Activated CD4-positive, CD25-positive, alpha-beta regulatory T cell (primary cell): ENCODE measurements around the gene NSF.
"Not testable (repeated sequence)": the region's sequence is repeated elsewhere in the genome, so short reads cannot be mapped to it uniquely, and the experiment has no call there.

ENCODE experiments used
- DNase-seq, 4 experiments: peaks; one replicate each; lab custom pipeline; 2025; lab: John Stamatoyannopoulos, UW

The NSF gene

DNA sequence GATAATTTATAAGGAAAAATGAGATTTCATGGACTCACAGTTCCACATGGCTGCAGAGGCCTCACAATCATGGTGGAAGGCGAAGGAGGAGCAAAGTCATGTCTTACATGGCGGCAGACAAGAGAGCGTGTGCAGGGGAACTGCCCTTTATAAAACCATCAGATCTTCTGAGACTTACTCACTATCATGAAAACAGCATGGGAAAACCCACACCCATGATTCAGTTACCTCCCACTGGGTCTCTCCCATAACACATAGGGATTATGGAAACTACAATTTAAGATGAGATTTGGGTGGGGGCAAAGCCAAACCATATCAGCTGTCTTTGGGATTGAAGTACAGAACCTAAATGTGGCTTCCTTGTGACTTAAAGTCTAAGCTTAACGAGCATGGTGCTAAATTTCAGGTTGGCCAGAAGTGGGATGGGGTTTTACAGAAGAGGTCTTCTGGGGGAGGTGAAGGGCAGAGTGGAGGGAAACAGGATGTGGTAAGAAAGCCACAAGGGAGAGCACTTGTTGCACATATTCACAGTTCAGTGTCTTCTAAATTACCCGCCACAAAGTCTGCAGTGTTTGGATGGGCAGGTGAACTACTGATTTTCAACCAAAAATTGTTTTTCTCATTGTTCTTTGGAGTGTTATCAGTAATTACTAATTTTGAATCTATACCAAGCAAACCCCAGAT lies 38.4 kb downstream of the NSF start:
- DNase-seq = not testable (repeated sequence)

DNA sequence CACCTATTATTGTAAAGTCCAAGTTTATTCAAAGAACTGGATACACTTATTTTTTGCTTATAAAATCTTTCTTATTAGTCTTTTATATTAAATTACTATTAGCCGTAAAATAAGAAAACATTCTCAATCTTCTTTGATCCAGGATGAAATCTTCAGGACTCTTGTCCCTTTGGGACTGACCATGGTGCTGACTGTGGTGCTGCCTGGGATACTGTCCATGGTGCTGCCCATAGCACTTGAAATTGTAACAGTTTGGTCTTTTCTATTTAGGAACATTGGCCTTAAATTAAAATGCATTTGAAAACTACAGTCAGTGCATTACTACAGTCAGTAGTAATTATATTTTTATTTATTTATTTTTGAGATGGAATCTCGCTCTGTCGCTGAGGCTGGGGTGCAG lies 41.7 kb downstream of the NSF start:
- not testable (repeated sequence) for DNase-seq

- not testable (repeated sequence) for DNase-seq
Observed at GRCh38 chr17:46634844-46635243, 44.4 kb downstream of the NSF start.

DNA sequence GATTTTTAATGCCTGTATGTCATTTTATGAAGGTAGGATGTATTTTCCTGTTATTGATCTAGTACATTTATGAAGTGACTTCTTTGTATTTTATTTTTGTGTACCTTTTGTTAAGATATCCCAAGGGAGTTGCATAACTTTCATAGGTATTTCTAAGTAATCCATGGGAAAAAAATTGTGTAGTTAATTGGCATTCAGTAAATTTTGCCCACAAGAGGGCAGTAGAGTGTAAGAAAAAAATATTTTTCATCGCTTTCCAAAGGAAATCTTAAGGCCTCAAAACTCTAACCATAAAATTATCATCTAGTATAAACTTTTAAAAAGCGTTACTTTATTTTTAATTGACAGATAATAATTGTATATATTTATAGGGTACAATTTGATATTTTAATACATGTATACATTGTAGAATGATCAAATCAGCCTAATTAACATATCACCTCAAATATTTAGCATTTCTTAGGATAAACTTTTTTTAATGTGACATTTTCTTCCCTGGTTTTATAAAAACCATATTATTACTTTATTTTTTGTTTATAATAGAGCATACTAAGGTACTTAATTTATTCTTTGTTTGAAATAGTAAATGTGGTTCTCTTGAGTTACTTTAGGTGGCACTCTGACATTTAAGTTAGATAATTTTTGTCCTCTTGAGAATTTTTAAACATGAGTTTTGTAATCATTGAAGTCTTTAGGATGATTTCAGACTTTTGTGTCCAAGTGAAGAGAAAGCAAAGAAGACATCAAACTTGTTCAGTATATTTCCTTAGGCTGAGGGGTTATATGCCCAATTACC lies 51.6 kb downstream of the NSF start:
- DNase-seq = not testable (repeated sequence)

DNA sequence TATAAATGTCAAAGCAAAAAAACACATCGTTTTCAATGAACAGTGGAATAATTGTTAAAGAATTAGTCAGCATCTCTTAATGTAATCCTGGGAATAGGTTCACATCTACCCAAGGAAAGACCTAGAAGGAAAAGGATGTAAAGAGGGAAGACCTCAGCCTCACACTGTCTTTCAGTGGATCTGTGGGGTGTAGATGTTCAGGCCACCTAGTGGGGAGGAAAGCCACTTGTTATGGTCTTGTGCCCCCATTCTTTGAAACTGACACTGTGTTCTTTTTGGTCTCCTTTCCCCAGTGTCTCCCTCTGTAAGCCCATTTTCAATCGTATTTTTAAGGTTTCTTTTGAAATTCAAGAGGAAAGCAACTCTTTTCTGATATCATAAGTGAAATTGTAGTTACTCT lies 56.8 kb downstream of the NSF start:
- DNase-seq = not testable (repeated sequence)

DNA sequence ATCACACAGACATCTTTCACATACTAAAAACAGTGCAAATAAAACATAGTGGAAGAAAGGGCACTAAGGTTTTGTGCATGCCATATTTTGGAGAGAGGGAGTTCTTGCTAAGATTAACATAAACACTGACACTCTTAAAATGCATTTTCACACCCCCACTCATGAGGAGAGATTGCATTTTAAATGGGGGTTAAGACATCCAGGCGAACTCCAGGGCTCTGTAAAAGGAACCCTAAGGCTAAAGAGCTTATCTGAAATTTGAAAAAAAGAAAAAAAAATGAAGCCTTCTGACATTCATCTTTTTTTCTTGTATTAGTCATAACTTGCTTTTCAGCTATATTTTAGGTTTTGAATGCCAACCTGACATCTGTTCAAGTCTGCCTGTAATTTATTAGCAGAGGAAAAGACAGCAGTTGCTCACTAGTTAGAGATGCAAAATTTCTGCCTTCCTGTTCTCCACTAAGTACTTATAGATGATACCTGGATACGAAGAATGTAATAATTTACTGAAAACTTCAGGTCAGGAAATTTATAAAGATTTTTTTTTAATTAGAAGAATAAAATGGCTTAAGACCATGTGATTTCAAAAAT lies 57.3 kb downstream of the NSF start:
- not testable (repeated sequence) for DNase-seq

GRCh38 chr17:46649246-46649645 lies 58.8 kb downstream of the NSF start:
- not testable (repeated sequence) for DNase-seq

DNA sequence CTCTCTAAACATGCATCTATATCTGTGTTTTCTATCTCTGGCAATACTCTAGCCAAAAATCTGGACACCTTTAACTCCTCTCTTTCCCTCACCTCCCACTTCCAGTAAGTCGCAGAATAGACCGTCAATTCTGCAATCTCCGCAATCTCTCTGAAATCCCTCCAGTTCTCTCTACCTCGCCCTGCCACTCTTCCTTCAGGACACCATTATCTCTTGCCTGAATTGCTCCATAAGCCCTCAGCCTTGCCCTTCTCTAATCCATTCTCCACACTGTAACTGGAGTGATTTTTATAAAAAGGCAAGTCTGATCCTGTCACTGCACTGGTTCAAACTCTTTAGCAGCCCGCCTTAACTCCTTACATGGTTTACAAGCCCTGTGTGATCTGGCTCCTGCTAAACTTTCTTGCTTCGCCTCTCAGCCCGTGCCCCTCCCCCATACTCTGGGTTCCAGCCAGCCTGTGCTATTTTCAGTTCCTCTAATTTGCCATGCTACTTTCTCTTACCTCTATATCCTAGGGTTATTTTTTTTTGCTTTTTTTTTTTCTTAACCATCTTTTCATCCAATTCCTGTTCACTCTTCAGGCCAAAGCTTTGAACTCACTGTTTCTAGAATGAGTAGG lies 61.7 kb downstream of the NSF start:
- not testable (repeated sequence) for DNase-seq

DNA sequence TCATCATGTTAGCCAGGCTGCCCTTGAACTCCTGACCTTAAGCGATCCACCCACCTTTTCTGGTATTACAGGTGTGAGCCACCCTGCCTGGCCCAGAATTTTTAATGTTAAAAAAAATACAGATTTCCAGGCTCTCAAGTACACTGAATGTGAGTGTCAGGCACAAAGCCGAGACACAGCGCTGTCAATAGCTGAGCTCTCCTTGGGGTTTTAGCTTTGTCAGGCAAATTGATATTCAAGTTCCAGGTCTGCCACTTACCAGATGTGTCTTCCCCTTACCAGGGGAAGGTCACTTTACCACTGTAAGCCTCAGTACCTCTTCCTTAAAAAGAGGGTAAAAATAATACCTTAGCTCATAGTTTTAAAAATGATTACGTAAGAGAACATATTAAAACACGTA lies 67.8 kb downstream of the NSF start:
- not testable (repeated sequence) for DNase-seq

DNA sequence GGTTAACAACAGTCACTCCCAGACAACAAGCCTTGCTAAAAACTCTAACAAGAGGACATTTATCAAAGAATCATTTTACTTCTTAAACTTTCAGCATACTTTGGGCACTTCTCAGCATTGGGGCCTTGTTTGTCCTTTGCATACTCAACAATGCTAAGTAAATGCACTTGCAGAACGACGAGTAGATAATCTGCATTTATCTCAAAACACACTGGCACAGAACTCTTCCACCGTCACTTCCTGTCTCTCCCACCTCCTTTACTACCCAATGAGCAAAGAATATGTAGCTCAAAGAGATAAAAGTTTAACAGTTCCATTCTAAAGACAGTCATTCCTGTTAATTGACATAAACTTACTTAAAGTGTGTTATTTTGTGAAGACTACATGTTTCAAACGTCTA lies 69.2 kb downstream of the NSF start:
- DNase-seq = not testable (repeated sequence)

- DNase-seq = not testable (repeated sequence)
Observed at GRCh38 chr17:46663123-46663522, 72.7 kb downstream of the NSF start.

GRCh38 chr17:46663552-46663951 lies 73.1 kb downstream of the NSF start:
- DNase-seq = not testable (repeated sequence)

DNA sequence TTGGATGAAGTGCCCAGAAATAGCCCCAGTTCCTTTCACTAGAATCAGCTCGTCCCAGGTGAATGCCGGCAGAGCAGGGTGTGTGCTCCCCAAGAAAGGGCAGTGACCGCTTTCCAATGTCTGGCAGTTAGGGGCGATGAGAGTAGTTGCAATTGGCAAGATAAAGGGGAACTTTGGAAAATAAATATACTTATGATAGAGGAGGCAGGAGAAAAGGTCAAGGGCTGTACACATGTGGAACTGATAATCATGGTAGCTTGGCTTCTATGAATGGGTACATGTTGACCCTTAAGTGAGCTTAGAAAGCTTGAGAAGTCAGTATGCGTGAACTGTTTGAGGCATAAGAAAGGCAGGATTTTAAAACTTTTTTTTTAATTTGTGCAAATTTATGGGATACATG lies 75.5 kb downstream of the NSF start:
- DNase-seq = not testable (repeated sequence)

- DNase-seq = not testable (repeated sequence)
Observed at GRCh38 chr17:46670789-46671188, 80.3 kb downstream of the NSF start.

GRCh38 chr17:46672777-46673176 lies 82.3 kb downstream of the NSF start:
- not testable (repeated sequence) for DNase-seq

DNA sequence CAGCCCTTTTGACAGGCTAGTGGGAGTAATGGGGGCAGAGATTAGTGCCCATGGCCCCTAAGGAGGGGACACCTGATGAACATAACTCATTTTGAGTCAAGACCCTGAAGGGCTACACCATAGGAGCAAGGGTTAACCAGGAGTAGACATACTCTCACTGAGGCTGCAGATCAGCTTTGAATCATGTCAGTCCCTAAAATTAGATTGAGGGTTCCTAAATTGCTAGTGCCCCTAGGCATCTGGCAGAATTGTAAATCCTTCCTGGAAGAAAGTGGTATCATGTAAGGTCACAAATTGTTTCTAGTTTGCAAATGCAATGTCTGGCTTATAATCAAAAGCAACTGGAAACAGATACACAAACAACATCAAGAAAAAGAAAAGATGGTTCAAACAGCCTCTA lies 87.3 kb downstream of the NSF start:
- not testable (repeated sequence) for DNase-seq

DNA sequence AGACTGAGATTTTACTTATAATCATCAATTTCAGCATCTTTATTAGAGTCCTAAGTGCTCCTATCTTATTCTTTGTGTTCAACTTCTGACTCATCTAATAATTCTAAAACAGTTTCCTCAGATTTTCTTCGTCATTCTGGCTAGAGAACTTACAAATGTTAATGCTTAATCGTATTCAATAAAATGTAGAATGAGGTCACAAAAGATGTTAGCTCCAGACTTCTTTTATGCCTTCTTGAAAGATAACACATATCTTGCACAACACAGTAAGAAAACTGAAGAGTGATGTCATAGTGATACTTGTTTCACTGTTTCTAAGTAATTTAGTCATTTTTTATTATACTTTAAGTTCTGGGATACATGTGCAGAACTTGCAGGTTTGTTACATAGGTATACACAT lies 93.2 kb downstream of the NSF start:
- not testable (repeated sequence) for DNase-seq

- DNase-seq = not testable (repeated sequence)
Observed at GRCh38 chr17:46685284-46685683, 94.8 kb downstream of the NSF start.

- DNase-seq = not testable (repeated sequence)
Observed at GRCh38 chr17:46692196-46692595, 101.7 kb downstream of the NSF start.

DNA sequence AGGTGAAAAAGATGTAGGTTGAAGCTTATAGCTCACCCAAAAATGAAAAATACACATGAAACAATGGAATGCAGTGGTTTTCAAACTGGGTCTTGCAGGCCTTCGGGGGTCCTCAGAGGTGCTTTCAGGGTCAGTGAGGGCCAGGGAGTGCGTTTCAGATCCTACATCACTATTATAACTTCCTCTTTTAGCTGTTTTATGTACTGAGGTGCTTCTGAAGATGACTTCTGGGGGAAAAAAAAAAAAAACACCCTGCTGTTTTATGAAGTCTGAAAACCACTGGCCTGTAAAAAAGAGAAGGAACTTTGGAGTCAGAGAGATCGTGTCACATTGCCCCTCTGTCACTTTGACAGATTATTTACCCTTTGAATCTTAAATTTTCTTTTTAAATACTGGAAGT lies 102.8 kb downstream of the NSF start:
- DNase-seq = not testable (repeated sequence)

DNA sequence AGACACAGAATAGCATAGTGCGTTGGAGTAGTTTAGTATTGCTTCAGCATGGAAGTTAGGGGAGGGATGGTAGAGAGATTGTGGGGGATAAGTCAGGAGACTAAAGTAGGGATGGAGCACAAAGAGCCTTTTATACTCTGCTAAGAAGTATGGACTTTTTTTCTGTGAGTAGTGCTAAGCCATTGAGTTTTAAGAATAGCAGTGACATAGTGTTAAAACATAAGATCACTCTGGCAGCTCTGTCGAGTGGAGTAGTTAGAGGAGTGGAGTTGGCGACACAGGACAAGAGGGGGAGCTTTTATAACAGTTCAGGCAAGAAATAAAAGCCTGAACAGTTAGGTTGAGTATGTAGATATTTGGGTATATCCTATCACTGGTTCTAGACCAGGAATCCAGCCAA lies 106.1 kb downstream of the NSF start:
- not testable (repeated sequence) for DNase-seq

GRCh38 chr17:46699014-46699413 lies 108.5 kb downstream of the NSF start:
- not testable (repeated sequence) for DNase-seq
